Loucy (cell line): ENCODE measurements around the gene C6orf52.

ENCODE experiments used
- H2AFZ ChIP-seq: fragments of 200-600 bp; sonication (generic); 2 replicates; pipeline ENCODE4 v1.6.0; 2016; ENCODE audit warnings: antibody characterized with exemption, mild to moderate bottlenecking, low read length, moderate library complexity
- H3F3A ChIP-seq: fragments of 200-600 bp; 2 replicates; pipeline ENCODE4 v1.6.0; 2016; ENCODE audit warnings: antibody characterized with exemption, low read depth, mild to moderate bottlenecking
- H3K27me3 ChIP-seq: fragments of 200-600 bp; sonication (generic); 2 replicates; pipeline ENCODE4 v1.6.1; 2014; ENCODE audit warnings: low read length, mild to moderate bottlenecking; ENCODE audit not compliant: insufficient read depth, poor library complexity, severe bottlenecking
- H3K36me3 ChIP-seq: fragments of 200-600 bp; sonication (generic); 2 replicates; pipeline ENCODE4 v1.6.1; 2016; ENCODE audit warnings: low read length; ENCODE audit not compliant: insufficient read depth
- H3K4me1 ChIP-seq: fragments of 200-600 bp; sonication (generic); 2 replicates; pipeline ENCODE4 v1.5.1; 2014; ENCODE audit warnings: low read length, mild to moderate bottlenecking; ENCODE audit not compliant: insufficient read depth, poor library complexity, severe bottlenecking
- H3K4me2 ChIP-seq: fragments of 200-600 bp; sonication (generic); 2 replicates; pipeline ENCODE4 v1.6.0; 2014; ENCODE audit warnings: antibody characterized with exemption, low read length, low read depth, mild to moderate bottlenecking; ENCODE audit not compliant: poor library complexity, severe bottlenecking
- H3K4me3 ChIP-seq: fragments of 200-600 bp; sonication (generic); 2 replicates; pipeline ENCODE4 v1.5.1; 2014; ENCODE audit warnings: low read length, mild to moderate bottlenecking, mixed read lengths; ENCODE audit not compliant: poor library complexity, severe bottlenecking
- H3K79me2 ChIP-seq: fragments of 200-600 bp; sonication (generic); 2 replicates; pipeline ENCODE4 v1.6.1; 2014; ENCODE audit warnings: low read length; ENCODE audit not compliant: insufficient read depth
- H3K9ac ChIP-seq: fragments of 200-600 bp; sonication (generic); 2 replicates; pipeline ENCODE4 v1.6.0; 2014; ENCODE audit warnings: mild to moderate bottlenecking, low read depth, low read length, moderate library complexity; ENCODE audit not compliant: poor library complexity, severe bottlenecking
- H3K9me2 ChIP-seq: fragments of 200-600 bp; sonication (generic); replicated peaks from 2 replicates; pipeline ENCODE4 v1.6.1; 2016; ENCODE audit warnings: low read depth, low read length, mixed read lengths
- H3K9me3 ChIP-seq: fragments of 200-600 bp; sonication (generic); 2 replicates; pipeline ENCODE4 v1.6.1; 2014; ENCODE audit warnings: mild to moderate bottlenecking, antibody characterized with exemption, low read length, low read depth; ENCODE audit not compliant: insufficient read depth
- H4K20me1 ChIP-seq: fragments of 200-600 bp; sonication (generic); 2 replicates; pipeline ENCODE4 v1.6.0; 2014; ENCODE audit warnings: antibody characterized with exemption, low read length, mild to moderate bottlenecking; ENCODE audit not compliant: insufficient read depth, poor library complexity, severe bottlenecking
- EZH2phosphoT487 ChIP-seq: fragments of 200-600 bp; IDR thresholded peaks from 2 replicates; pipeline ENCODE4 v1.6.1; 2018; ENCODE audit warnings: antibody characterized with exemption, mild to moderate bottlenecking, moderate library complexity, borderline replicate concordance
- TF ChIP-seq, protein P1 (sequence below): fragments of 200-600 bp; sonication (generic); conservative IDR thresholded peaks from 2 replicates; pipeline ENCODE4 v1.5.1; 2014; ENCODE audit warnings: mild to moderate bottlenecking, antibody characterized with exemption, low read length

C6orf52 gene

GRCh38 chr6:10626154-10626741 is 68.2 kb downstream of the C6orf52 start:
- Histone ChIP-seq H3K9me3 (no peaks in the 10 kb centered on the region), H2AFZ (no peak overlapping the region), H3K4me1 (no peaks in the 10 kb centered on the region), H4K20me1 (no peaks in the 10 kb centered on the region), H3F3A (no peaks in the 10 kb centered on the region), H3K9ac (no peak overlapping the region), H3K9me2 (no peaks in the 10 kb centered on the region), H3K27me3 (no peaks in the 10 kb centered on the region), H3K79me2 (no peaks in the 10 kb centered on the region), H3K36me3 (peaks cover 28% of the 10 kb centered on the region; the same call in 1 of the 2 replicates), H3K4me2 (no peak overlapping the region), H3K4me3 (no peak overlapping the region)
- TF ChIP-seq, protein P1, sequence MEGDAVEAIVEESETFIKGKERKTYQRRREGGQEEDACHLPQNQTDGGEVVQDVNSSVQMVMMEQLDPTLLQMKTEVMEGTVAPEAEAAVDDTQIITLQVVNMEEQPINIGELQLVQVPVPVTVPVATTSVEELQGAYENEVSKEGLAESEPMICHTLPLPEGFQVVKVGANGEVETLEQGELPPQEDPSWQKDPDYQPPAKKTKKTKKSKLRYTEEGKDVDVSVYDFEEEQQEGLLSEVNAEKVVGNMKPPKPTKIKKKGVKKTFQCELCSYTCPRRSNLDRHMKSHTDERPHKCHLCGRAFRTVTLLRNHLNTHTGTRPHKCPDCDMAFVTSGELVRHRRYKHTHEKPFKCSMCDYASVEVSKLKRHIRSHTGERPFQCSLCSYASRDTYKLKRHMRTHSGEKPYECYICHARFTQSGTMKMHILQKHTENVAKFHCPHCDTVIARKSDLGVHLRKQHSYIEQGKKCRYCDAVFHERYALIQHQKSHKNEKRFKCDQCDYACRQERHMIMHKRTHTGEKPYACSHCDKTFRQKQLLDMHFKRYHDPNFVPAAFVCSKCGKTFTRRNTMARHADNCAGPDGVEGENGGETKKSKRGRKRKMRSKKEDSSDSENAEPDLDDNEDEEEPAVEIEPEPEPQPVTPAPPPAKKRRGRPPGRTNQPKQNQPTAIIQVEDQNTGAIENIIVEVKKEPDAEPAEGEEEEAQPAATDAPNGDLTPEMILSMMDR, result no peak
- TF ChIP-seq EZH2phosphoT487, result no peak

GRCh38 chr6:10624836-10625235 is 69.6 kb downstream of the C6orf52 start:
- no peak for TF ChIP-seq EZH2phosphoT487
- TF ChIP-seq, protein P1, result no peak
- no peak overlapping the region for H3K4me2 ChIP-seq
- H2AFZ ChIP-seq, result no peak overlapping the region
- no peaks in the 10 kb centered on the region for H3K9me2 ChIP-seq
- no peaks in the 10 kb centered on the region for H3K79me2 ChIP-seq
- no peaks in the 10 kb centered on the region for H4K20me1 ChIP-seq
- H3K4me1 ChIP-seq, result no peaks in the 10 kb centered on the region
- H3K9me3 ChIP-seq, result no peaks in the 10 kb centered on the region
- H3K36me3 ChIP-seq, result peaks cover 28% of the 10 kb centered on the region; the same call in 1 of the 2 replicates
- no peak overlapping the region for H3K4me3 ChIP-seq
- no peaks in the 10 kb centered on the region for H3F3A ChIP-seq
- no peaks in the 10 kb centered on the region for H3K27me3 ChIP-seq
- no peak overlapping the region for H3K9ac ChIP-seq

DNA sequence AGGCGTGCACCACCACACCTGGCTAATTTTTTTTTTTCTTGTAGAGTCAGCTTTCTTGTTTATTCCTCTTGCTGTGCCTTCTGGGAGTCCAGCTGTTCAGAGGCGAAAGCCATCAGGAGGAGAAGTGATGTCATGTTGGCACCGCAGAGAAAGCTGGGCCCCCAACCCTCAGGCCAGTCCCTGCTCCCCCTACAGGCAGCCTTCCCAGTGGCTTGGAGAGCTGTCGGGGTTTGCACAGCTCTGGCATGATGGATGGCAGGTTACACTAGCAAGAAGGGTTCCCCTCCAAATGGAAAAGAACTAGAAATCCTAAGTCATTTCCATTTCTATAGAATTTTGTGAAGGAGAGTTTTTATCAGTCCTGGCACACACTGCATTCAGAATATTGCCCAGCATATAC is 72.6 kb downstream of the C6orf52 start:
- H3K4me1 ChIP-seq, result no peaks in the 10 kb centered on the region
- H3K9me3 ChIP-seq, result no peaks in the 10 kb centered on the region
- H2AFZ ChIP-seq, result no peak overlapping the region
- H3F3A ChIP-seq, result no peaks in the 10 kb centered on the region
- H3K4me3 ChIP-seq, result no peak overlapping the region
- H3K9ac ChIP-seq, result no peak overlapping the region
- H3K36me3 ChIP-seq, result peaks cover 28% of the 10 kb centered on the region; the same call in 1 of the 2 replicates
- H3K79me2 ChIP-seq, result no peaks in the 10 kb centered on the region
- no peaks in the 10 kb centered on the region for H3K27me3 ChIP-seq
- no peaks in the 10 kb centered on the region for H3K9me2 ChIP-seq
- H4K20me1 ChIP-seq, result no peaks in the 10 kb centered on the region
- H3K4me2 ChIP-seq, result no peak overlapping the region
- TF ChIP-seq, protein P1, result 0 out of 2 replicates have a peak, but pooled peaks have one; percentile 15
- TF ChIP-seq EZH2phosphoT487, result no peak
